Brain microvascular endothelial cell (primary cell): ENCODE results near the gene LIN9.

ENCODE experiments used
- DNase-seq: peaks from one replicate; pipeline ENCODE4 v3.0.0-alpha.2; 2020
- H3K27ac ChIP-seq: fragments of 250-450 bp; sonication (Bioruptor Pico); 2 replicates; pipeline ENCODE4 v1.5.1; 2020; ENCODE audit warnings: mild to moderate bottlenecking, moderate library complexity
- H3K27me3 ChIP-seq: fragments of 250-450 bp; sonication (Bioruptor Pico); replicated peaks from 2 replicates; pipeline ENCODE4 v1.5.1; 2020; ENCODE audit warnings: mild to moderate bottlenecking
- H3K36me3 ChIP-seq: fragments of 250-450 bp; sonication (Bioruptor Pico); replicated peaks from 2 replicates; pipeline ENCODE4 v1.5.1; 2020; ENCODE audit warnings: mild to moderate bottlenecking
- H3K4me3 ChIP-seq: 2 replicates; pipeline ENCODE4 v1.5.1; 2011; ENCODE audit warnings: low read depth, mild to moderate bottlenecking, control low read depth, low read length, moderate library complexity
- CTCF ChIP-seq: IDR thresholded peaks from 2 replicates; pipeline ENCODE4 v1.5.1; 2011; ENCODE audit warnings: low read depth, mild to moderate bottlenecking, moderate library complexity, low read length, control low read depth, inconsistent platforms; ENCODE audit errors: missing control alignments
- in situ Hi-C: cut with HindIII; loops from 2 replicates; pipeline ENCODE4 v1.10.0; 2017; ENCODE audit warnings: low sequenced_read_pairs, low pct_ligation_motif_present

Gene LIN9

GRCh38 chr1:226185141-226186036, 123.6 kb downstream of the LIN9 start:
- no peaks in the 10 kb centered on the region for H3K27me3 ChIP-seq
- peak overlapping the region; percentile 96 for H3K27ac ChIP-seq
- H3K36me3 ChIP-seq, result peaks cover 13% of the 10 kb centered on the region
- peak overlapping the region; percentile 95 for H3K4me3 ChIP-seq
- TF ChIP-seq CTCF, result no peak
- peak; percentile 1 for DNase-seq
- in situ Hi-C loops, result no loop called here

GRCh38 chr1:226181996-226182714, 126.8 kb downstream of the LIN9 start:
- Histone ChIP-seq H3K27ac (no peak overlapping the region), H3K36me3 (peaks cover 20% of the 10 kb centered on the region), H3K4me3 (no peak overlapping the region), H3K27me3 (no peaks in the 10 kb centered on the region)
- peak; percentile 62 for TF ChIP-seq CTCF
- DNase-seq, result peak; percentile 33
- in situ Hi-C loops, result no loop called here
